ENCODE data around the gene GNPAT.

Gene GNPAT

GRCh38 chr1:231313661-231314060 lies 72.6 kb downstream of the GNPAT start:
- peak; percentile 36 for DNase-seq (ENCODE audit: low spot score)
- TF ChIP-seq, protein P1, sequence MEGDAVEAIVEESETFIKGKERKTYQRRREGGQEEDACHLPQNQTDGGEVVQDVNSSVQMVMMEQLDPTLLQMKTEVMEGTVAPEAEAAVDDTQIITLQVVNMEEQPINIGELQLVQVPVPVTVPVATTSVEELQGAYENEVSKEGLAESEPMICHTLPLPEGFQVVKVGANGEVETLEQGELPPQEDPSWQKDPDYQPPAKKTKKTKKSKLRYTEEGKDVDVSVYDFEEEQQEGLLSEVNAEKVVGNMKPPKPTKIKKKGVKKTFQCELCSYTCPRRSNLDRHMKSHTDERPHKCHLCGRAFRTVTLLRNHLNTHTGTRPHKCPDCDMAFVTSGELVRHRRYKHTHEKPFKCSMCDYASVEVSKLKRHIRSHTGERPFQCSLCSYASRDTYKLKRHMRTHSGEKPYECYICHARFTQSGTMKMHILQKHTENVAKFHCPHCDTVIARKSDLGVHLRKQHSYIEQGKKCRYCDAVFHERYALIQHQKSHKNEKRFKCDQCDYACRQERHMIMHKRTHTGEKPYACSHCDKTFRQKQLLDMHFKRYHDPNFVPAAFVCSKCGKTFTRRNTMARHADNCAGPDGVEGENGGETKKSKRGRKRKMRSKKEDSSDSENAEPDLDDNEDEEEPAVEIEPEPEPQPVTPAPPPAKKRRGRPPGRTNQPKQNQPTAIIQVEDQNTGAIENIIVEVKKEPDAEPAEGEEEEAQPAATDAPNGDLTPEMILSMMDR (IDR thresholded peaks at IDR 0.05): no peak
- Histone ChIP-seq H3K4me3 (no peak overlapping the region), H3K27ac (no peak overlapping the region)

DNA sequence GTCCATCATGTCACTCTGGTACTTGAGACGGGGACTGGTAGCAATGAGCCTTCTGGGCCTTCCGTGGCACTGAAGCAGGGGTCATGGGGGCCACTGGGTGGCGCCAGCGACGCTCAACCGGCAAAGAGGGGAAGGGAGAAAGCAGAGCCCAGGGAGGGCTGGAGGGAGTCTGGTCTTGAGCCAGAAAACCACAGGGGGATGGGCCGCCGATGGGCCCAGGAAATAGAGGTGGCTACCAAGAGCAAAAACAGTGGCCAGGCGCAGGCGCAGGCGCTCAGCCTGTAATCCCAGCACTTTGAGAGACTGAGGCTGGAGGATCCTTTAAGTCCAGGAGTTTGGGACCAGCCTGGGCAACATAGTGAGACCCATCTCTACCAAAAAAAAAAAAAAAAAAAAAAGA lies 74.9 kb downstream of the GNPAT start:
- TF ChIP-seq, protein P1 (IDR thresholded peaks at IDR 0.05): no peak
- no peak for DNase-seq (ENCODE audit: low spot score)
- Histone ChIP-seq H3K4me3 (no peak overlapping the region), H3K27ac (no peak overlapping the region)

- peak; percentile 53 for DNase-seq (ENCODE audit: low spot score)
- TF ChIP-seq, protein P1 (IDR thresholded peaks at IDR 0.05): no peak
- no peak overlapping the region for H3K4me3 ChIP-seq
- no peak overlapping the region for H3K27ac ChIP-seq
Observed at GRCh38 chr1:231317306-231318014, 76.4 kb downstream of the GNPAT start.

DNA sequence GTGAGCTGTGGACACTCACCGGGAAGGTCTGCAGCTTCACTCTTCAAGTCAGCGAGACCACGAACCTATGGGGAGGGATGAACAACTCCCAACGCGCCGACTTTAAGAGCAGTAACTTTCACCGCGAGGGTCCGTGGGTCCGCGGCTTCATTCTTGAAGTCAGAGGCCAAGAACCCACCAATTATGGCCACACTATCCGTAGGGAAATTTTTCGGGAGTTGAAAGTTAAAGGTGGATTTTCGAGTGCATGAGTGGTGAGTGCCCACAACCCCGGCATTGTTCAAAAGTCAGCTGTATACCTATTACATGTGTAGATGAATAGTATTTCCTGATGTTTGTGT lies 77.0 kb downstream of the GNPAT start:
- no peak overlapping the region for H3K27ac ChIP-seq
- no peak overlapping the region for H3K4me3 ChIP-seq
- no peak for DNase-seq (ENCODE audit: low spot score)
- TF ChIP-seq, protein P1 (IDR thresholded peaks at IDR 0.05): no peak

DNA sequence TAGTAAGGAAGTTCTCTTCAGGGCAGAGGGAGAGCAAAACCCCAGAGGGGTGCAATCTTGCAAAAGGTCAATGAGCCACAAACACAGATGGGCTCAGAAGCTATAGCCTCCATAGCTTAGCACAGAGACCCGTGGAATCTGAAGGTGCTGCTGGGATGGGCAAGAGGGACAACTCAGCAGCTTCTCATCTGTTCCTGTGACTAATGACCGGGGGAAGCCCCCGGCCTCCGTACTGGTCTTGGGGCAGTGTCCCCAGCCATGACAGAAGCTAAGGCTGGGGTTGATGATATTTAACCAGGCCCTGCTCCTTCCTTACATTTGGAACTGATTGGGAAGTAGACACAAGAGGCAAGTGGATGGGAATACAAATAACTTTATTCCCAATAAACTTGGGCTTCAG lies 77.6 kb downstream of the GNPAT start:
- TF ChIP-seq, protein P1 (IDR thresholded peaks at IDR 0.05): no peak
- no peak overlapping the region for H3K27ac ChIP-seq
- peak; percentile 55 for DNase-seq (ENCODE audit: low spot score)
- no peak overlapping the region for H3K4me3 ChIP-seq

- DNase-seq (ENCODE audit: low spot score): no peak
- TF ChIP-seq, protein P1 (IDR thresholded peaks at IDR 0.05): no peak
- no peak overlapping the region for H3K4me3 ChIP-seq
- H3K27ac ChIP-seq: no peak overlapping the region
Observed at GRCh38 chr1:231319080-231319479, 78.1 kb downstream of the GNPAT start.

DNA sequence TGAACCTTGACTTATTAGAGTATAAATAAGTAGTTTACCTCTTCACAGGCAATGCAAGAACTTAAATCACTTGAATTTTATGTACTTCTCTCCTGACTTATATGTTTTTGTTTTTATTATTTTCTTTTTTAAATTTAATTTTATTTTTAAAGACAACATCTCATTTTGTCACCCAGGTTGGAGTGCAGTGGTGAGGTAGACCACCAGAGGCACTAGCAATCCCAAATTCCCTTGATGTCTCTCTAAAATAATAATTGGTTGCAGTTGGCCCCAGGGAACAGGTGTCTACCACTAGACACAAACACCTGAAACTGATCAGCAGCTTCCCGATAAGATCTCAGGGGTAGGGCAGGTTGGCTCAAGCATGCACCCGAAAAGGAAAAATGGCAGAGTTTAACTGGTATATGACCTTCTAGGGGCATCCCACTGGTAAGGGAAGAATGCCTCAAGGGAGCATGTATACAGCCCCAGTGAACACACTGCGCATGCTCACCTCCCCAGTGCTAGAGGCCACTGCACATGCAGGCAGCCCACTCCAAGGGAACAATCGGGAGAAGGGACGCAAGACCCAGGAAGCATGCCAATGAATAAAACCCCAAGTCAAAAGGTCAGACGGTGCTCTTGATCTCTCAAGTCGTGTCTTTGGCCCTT lies 82.0 kb downstream of the GNPAT start:
- no peak overlapping the region for H3K27ac ChIP-seq
- TF ChIP-seq, protein P1 (IDR thresholded peaks at IDR 0.05): no peak
- no peak overlapping the region for H3K4me3 ChIP-seq
- no peak for DNase-seq (ENCODE audit: low spot score)
